Measurements from ENCODE around the gene PTPRN2.

GRCh38 chr7:157684909-157685429 lies 902.7 kb downstream of the PTPRN2 start:
- TF ChIP-seq CTCF (IDR thresholded peaks at IDR 0.05 in 2 of 3, conservative IDR thresholded peaks at IDR 0.05 in 1 of 3; ENCODE audit: borderline replicate concordance in 1 of 3, insufficient read depth in 1 of 3, low read depth in 2 of 3, low read length in 2 of 3) (no peak), POLR2AphosphoS5 (IDR thresholded peaks at IDR 0.05; ENCODE audit: low read depth, low read length) (no peak), EZH2 (IDR thresholded peaks at IDR 0.05) (no peak), EGR1 (IDR thresholded peaks at IDR 0.05; ENCODE audit: low read depth) (no peak), POLR2A (IDR thresholded peaks at IDR 0.05; ENCODE audit: borderline replicate concordance, extremely low read depth, insufficient read depth, insufficient read length) (no peak)
